ENCODE measurements around the gene PRDM5. TPM values are rescaled to one million over a fixed set of nuclear protein-coding genes. Genes with fewer than 3 reads are reported as not detected.

Gene PRDM5
- total and polyA plus RNA-seq, 2 donors (not counting 3 experiments of a cell fraction or from before 2014, with no cell fraction given), result 2.2 to 8.1 TPM

GRCh38 chr4:120673696-120674095, 248.8 kb downstream of the PRDM5 start:
- intact Hi-C loops (cut with micrococcal nuclease), result no loop called here
- dilution Hi-C loops (cut with MboI; ENCODE audit: extremely low pct_ligation_motif_present, low sequenced_read_pairs), result no loop called here
- no peak overlapping the region for H3K4me3 ChIP-seq (replicated peaks in 1 of 3; ENCODE audit: insufficient read depth in 1 of 3, low read depth in 1 of 3, low read length in 3 of 3)
- no peak for TF ChIP-seq POLR2AphosphoS5 (IDR thresholded peaks at IDR 0.05; ENCODE audit: insufficient read depth, low read depth, low read length)
- no peak for TF ChIP-seq CTCF (IDR thresholded peaks at IDR 0.05; ENCODE audit: extremely low read depth in 1 of 2, insufficient read depth in 1 of 2, low read depth in 1 of 2, low read length in 2 of 2)
- TF ChIP-seq EZH2 (IDR thresholded peaks at IDR 0.05; ENCODE audit: borderline replicate concordance, low read depth, low read length, severe bottlenecking), result no peak
- TF ChIP-seq MYC (IDR thresholded peaks at IDR 0.05; ENCODE audit: low read depth, low read length), result no peak
- no peak for TF ChIP-seq FOS (IDR thresholded peaks at IDR 0.05; ENCODE audit: borderline replicate concordance, insufficient read depth, low read length)
- TF ChIP-seq POLR2A (IDR thresholded peaks at IDR 0.05; ENCODE audit: low read depth, low read length), result no peak
- no peak for TF ChIP-seq JUN (IDR thresholded peaks at IDR 0.05; ENCODE audit: borderline replicate concordance, insufficient read depth, insufficient read length, low read depth)
- no peak for TF ChIP-seq MAX (IDR thresholded peaks at IDR 0.05; ENCODE audit: insufficient read depth, insufficient read length)
- no peak for TF ChIP-seq GATA2 (IDR thresholded peaks at IDR 0.05; ENCODE audit: insufficient read depth, insufficient read length, low read depth, low read length)
- no peaks in the 10 kb centered on the region for H3K36me3 ChIP-seq (ENCODE audit: control insufficient read depth in 2 of 2, extremely low read depth in 1 of 2, insufficient read depth in 2 of 2, low read length in 2 of 2)
- H3K9me3 ChIP-seq (replicated peaks; ENCODE audit: control insufficient read depth, insufficient read depth, low read length), result no peaks in the 10 kb centered on the region
- BruUV-seq (replicated peaks), result no TSS peak
- no peak overlapping the region for H2AFZ ChIP-seq (ENCODE audit: low read depth, low read length)
- H3K9me1 ChIP-seq (replicated peaks; ENCODE audit: control insufficient read depth, extremely low read depth, insufficient read depth, low read length), result no peaks in the 10 kb centered on the region
- no peak overlapping the region for H3K4me2 ChIP-seq (ENCODE audit: insufficient read depth, low read length)
- no peaks in the 10 kb centered on the region for H4K20me1 ChIP-seq (replicated peaks; ENCODE audit: control insufficient read depth, extremely low read depth, insufficient read depth, low read length)
- CTCF ChIA-PET, result interaction anchor here (1.3 to 2.0 kb wide), 2 partner anchors 10 to 304 kb away, joined by 4 to 6 read pairs; no protein-coding TSS in a partner anchor
- H3K9ac ChIP-seq (replicated peaks; ENCODE audit: extremely low read depth, insufficient read depth, low read length), result no peak overlapping the region
- no peak for DNase-seq (ENCODE audit: low read depth, low spot score)
- no peak overlapping the region for H3K27ac ChIP-seq (ENCODE audit: insufficient read depth, low read depth, low read length)
- H3K4me1 ChIP-seq (ENCODE audit: control insufficient read depth, extremely low read depth, insufficient read depth, low read length), result no peaks in the 10 kb centered on the region
- H3K79me2 ChIP-seq (ENCODE audit: control insufficient read depth, insufficient read depth, low read length), result no peaks in the 10 kb centered on the region
- no peak for FAIRE-seq
- POLR2A ChIA-PET, result no interaction called here
- no peaks in the 10 kb centered on the region for H3K27me3 ChIP-seq (ENCODE audit: control insufficient read depth in 2 of 2, insufficient read depth in 2 of 2, low read length in 2 of 2)

All from endothelial cell of umbilical vein (primary cell).